ENCODE measurements around the gene TNKS1BP1.
"Not testable (repeated sequence)": the region's sequence is repeated elsewhere in the genome, so short reads cannot be mapped to it uniquely, and the experiment has no call there.

The TNKS1BP1 gene, protein sequence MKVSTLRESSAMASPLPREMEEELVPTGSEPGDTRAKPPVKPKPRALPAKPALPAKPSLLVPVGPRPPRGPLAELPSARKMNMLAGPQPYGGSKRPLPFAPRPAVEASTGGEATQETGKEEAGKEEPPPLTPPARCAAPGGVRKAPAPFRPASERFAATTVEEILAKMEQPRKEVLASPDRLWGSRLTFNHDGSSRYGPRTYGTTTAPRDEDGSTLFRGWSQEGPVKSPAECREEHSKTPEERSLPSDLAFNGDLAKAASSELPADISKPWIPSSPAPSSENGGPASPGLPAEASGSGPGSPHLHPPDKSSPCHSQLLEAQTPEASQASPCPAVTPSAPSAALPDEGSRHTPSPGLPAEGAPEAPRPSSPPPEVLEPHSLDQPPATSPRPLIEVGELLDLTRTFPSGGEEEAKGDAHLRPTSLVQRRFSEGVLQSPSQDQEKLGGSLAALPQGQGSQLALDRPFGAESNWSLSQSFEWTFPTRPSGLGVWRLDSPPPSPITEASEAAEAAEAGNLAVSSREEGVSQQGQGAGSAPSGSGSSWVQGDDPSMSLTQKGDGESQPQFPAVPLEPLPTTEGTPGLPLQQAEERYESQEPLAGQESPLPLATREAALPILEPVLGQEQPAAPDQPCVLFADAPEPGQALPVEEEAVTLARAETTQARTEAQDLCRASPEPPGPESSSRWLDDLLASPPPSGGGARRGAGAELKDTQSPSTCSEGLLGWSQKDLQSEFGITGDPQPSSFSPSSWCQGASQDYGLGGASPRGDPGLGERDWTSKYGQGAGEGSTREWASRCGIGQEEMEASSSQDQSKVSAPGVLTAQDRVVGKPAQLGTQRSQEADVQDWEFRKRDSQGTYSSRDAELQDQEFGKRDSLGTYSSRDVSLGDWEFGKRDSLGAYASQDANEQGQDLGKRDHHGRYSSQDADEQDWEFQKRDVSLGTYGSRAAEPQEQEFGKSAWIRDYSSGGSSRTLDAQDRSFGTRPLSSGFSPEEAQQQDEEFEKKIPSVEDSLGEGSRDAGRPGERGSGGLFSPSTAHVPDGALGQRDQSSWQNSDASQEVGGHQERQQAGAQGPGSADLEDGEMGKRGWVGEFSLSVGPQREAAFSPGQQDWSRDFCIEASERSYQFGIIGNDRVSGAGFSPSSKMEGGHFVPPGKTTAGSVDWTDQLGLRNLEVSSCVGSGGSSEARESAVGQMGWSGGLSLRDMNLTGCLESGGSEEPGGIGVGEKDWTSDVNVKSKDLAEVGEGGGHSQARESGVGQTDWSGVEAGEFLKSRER (N-terminal part only)

DNA sequence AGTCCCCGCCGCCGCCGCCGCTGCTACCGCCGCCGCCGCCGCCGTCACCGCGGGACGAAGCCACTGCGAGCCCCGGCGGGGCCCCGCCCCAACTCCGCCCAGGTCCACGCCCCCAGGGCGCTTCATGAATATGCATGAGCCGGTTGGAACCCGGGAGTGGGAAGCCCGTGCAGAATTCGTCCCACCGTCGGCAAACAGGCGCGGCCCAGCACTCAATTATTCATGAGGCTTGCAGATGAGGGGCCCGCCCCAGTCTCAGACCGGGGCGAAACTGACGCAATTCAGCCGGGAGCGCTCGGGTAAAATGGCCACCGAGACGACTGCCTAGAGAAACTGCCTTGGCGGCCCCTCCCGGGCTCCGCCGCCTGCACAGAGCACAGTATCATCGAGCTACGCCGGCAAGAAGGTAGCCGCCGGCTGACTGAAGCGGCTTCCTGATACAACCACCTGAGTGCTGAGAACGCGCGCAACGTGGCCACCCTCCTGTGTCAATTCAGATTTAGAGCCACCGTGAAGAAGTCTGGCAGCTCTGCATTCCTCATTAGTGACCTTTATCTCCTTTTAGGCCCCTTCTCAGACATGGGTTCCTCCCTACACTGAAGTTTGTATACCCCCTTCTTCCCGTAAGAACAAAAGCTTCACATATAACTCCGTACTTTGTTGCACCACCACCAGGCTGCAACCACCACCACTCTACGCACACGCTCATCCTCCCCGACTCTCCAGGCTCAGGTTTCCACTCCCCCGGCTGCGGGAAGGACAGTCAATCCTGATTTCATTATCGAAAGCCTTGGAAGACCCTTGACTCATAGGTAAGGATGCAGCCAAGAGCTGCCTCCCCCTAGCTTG, at the start of gene TNKS1BP1:
Gene TNKS1BP1 (minus strand): TSS at position 67 of the 849 bp plus-strand sequence. CDS start 3,067 bp downstream, outside the sequence.
- DNase-seq (ENCODE audit: low read depth), result peak; percentile 88

DNA sequence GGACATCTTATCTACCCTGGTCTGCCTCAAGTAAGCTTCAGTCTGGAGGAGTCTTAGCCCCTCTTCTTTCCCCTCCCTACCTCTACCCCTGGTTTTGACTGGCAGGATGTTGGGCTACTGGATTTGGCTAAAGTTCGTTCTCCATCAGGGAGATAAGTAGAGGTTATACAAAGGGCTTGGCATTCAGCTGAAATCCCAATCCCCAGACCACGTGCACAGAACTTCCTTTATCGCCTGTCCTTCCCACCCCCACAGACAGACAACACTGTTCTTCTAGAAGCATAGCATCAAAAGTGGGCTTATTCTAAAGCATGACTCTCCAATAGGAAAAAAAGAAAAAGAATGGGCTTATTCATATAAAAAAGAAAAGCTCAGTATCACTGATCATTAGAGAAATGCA, 48.4 kb upstream of the TNKS1BP1 start:
- DNase-seq (ENCODE audit: low read depth), result no peak

DNA sequence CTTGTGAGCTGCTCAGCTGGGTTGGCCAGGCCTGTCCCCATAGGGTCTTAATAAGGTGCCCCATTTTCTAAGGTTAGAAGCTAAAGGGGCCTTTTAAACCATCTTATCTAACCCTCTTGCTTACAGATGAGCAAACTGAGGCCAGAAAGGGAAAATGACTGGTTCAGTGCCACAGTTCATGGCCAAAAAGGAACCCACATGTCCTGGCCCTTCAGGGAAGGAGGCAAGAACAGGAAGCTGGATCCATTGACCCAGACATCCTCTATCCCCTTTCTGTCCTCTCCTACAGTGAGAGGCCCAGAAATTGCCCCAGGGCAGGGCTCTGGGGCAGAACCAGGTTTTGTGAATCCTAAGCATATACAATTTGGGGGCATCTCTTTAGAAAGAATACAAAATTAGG, 46.2 kb upstream of the TNKS1BP1 start:
- no peak for DNase-seq (ENCODE audit: low read depth)

DNA sequence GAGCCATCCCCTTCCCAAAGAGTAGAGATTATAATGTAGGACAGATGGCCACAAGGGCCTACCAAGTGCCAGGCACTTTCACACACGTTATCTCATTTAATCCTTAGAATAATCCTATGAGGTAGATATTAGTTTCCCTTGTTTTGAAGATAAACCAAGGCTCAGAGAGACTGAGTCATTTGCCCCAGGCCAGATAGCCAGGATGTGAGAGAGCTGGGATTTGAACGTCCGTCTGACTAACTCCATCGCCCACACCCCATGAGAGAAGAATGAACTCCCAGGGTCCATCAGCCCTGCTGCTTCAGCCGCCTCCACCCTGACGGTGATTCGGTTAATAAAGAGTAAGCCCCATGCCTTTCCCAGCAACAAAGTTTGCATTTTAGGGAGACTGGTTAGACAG, 45.5 kb upstream of the TNKS1BP1 start:
- peak; percentile 45 for DNase-seq (ENCODE audit: low read depth)

DNA sequence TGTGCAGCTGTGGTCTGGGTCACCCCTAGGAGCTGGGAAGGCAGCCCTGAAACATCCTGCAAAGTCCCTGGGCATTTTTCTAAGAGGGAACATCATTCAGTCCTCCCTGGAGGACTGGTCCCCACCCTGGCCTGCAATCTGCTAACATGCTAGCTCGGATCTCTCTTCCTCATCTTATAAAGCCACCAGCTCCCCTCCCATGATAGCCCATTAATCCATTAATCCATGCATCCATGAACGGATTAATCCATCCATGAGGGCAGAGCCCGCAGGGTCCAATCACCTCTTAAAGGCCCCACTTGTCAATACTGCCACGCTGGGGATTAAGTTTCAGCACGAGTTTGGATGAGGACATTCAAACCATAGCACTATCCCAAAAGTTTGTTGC, 44.1 kb upstream of the TNKS1BP1 start:
- no peak for DNase-seq (ENCODE audit: low read depth)

DNA sequence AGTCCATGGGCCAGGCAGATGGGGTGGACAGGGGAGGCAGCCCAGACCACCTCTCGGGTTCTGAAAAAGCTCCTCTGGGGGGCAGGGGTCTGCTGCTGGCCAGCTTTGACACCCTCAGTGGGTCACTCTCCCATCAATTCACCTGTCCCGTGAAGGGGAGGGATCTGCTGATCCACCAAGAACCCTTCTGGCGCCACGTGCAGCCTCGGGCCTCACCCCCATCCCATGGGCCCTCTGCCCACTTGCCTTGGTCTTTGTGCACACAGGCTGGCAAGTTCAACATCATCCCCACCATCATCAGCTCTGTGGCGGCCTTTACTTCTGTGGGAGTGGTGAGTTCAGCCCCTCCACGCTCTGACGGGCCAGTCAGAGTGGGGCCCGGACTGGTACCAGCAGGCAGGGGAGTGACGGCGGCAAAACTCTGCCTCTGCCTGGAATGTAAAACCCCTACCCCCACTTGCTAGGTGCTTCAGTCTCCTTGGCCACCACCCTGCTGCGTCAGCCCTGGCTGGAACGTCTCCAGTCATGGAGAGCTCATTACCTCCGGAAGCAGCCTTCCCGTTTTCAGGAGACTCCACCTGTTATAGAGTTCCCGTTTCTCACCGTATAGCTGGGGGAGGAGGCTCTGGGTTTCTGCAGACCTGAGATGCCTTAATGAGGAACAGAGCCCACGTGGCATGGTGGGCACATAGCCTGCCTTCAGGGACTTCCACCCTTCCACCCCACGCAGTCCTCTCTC, 43.5 kb upstream of the TNKS1BP1 start:
- no peak for DNase-seq (ENCODE audit: low read depth)

DNA sequence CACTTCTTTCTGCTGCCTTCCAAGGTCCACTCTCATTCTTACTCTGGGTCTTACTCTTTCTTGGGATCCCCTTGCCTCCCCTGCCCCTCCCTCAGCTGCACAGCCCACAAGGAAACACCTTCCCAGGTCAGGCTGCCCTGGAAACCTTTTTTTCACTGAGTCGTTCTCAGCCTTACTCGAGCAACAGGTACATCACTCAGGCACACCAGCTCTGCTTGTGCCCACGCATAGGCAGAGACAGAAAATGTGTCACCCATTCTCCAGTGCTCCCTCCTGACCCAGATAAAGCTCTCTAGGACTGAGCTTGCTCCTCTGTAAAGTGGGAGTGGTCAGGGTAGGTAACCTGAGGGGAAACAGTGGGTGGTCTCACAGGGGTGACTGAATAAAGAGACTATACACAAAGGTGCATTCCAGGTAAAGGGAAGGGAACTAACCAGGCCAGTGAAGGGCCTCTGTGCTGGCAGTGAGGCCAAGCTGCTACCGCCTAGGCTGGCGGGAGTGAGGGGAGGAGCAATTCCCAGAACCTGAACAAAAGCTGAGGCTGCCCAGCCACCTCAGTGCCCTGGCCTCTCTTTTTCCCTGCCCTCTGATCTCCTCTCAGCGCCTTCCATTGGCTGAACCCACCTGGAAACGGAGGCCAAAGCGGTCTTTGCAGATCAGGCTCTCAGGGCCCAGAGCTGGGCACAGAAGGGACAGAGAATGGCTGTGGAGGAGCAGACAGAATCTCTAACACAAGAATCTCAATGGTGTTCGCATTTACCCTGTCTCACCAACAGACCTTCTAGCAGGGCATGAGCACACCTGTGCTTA, 40.3 kb upstream of the TNKS1BP1 start:
- DNase-seq (ENCODE audit: low read depth), result no peak

DNA sequence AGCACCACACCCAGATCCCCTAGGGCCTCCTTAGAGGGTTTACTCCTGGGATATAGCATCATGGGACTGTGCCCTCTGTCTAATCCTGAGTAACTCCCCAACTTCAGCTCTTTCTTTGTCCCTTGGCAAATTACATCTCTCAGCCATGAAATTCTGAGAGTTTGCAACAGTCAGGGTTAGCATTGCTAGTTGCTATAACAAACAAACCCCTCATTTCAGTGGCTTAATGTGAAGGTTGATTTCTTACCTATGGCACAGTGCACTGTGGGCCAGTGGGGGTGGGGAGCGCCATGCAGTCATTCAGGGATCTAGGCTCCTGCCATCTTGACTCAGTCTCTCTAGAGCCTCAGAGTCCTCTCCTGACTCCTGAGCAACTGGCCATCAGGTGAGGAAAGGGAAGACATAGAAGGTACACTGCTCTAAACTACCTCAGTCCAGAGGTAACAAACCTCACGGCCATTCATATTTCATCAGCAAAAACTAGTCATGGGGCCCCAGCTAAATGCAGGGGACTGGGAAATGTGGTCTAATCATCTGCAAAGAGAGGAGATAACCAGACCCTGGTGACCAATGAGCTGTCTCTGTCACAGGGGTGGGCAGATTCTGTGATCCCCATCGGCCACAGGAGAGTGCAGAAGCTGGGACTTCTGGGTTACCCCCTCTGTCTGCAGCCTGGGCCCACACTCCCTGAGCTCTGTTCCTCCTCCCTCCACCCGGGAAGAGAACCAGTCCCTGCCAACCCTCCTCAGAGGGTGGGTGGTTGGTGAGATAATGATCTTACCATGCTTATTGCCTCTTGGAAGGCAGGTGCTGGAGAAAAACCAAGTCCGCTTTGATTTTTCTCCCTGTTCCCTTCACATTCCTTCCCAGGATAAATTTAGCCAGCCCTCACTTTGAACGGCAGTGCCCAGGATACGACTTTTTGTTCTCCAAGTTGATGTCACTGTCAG, 38.7 kb upstream of the TNKS1BP1 start:
- DNase-seq (ENCODE audit: low read depth), result no peak

DNA sequence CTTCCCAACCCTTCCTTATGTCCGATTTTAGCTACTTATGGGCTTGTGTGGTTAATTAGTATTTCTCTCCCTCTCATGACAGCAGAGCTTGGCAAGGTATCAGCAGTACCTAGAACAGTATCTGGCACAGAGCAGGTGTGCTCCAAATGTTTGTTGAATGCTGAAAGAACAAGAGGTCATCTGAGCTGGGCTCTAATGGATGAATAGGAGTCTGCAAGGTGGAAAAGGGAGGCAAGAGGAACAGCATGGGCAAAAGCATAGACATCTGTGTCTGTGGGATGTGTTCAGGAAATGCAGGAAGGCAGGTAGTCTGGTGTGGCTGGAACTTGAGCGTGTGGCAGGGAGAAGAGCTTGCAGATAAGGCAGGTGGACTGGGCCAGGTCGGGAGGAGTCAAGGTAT, 37.2 kb upstream of the TNKS1BP1 start:
- no peak for DNase-seq (ENCODE audit: low read depth)

DNA sequence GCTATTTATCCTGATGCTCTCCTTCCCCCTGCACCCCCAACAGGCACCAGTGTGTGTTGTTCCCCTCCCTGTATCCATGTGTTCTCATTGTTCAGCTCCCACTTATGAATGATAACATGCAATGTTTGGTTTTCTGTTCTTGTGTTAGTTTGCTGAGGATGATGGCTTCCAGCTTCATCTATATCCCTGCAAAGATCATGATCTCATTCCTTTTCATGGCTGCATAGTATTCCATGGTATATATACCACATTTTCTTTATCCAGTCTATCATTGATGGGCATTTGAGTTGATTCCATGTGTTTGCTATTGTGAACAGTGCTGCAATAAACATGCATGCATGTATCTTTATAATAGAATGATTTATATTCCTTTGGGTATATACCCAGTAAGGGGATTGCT, 36.7 kb upstream of the TNKS1BP1 start:
- not testable (repeated sequence) for DNase-seq (ENCODE audit: low read depth)

DNA sequence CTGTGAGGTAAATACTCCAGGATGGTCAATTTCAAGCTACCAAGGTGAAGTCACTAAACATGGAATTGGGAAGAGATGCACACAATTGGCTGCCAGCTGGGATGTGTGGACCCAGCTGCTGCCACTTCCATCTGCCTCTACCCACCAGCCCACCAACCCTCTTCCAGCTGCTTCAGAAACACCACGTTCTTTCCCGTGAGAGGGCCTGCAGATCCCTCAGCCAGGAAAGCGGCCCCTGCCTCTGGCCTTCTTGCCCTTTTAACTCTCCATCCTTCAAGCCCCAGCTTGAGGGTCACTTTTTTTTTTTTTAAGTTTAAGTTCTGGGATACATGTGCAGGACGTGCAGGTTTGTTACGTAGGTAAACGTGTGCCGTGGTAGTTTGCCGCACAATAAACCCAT, 36.2 kb upstream of the TNKS1BP1 start:
- DNase-seq (ENCODE audit: low read depth), result no peak

DNA sequence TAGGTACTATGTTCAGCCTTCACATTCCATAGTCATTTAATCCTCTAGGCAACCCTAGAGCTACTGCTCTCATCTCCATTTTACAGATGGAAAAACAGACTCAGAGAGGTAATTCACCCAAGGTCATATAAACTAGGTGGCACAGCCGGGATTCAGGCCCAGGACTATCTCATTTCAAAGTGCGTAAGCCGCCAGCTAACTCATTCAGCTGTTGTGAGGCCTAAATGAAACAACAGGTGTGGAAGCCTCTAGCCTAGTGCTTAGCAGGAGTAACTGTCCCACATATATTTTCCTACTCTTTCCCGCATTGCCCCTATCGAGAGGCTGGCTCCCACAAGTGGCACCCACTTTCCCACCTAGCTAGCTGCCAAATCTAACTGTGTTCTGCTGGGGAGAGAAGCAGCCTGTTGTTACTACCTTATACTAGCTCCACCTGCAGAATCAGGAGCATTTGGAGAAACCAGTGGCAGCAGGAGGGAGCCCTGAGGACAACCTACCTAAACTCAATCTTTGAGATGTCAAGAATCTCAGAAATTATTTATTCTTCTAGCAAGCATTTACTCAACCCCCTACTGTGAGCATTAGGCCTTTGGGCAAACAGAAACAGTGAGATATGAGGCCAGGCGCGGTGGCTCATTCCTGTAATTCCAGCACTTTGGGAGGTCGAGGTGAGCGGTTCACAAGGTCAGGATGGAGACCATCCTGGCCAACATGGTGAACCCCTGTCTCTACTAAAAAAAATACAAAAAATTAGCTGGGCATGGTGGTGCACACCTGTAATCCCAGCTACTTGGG, 35.3 kb upstream of the TNKS1BP1 start:
- no peak for DNase-seq (ENCODE audit: low read depth)

DNA sequence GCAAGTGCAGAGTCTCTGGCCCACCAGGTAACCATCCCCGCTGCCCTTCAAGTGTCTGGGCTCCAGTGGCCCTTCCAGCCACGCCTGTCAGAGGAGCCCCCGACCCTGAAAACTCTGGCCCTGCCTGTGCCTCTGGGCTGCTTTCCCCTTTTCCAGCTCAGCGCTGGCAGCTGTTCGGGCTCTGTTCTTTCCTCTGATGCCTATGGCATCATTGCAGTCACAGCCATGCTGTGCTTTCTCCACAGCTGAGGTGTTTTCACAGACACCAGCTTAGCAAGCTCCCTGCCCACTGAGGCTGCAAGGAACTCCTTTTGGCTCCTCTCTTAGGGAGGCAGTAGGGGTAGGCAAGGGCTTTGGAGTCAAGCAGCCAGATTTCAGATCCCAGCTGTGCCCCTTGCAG, 34.6 kb upstream of the TNKS1BP1 start:
- DNase-seq (ENCODE audit: low read depth), result no peak

DNA sequence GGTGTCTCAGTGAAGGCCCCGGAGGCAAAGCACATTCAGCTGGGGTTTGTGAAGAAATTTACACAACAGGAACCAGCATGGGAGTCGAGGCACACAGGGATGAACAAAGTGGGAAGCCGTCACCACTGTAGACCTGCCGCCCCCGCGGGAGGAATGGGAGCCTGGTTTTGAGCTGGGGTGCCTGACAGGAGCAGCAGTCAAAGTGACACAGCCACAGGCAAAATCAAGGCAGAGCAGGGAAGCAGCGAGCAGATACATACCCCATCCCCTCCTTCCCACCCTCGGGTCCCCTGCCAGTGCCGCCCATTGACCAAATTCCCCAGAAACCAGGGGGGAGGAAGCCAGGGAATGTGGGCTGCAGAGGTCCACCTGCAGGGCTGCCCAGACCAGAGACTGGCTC, 34.2 kb upstream of the TNKS1BP1 start:
- DNase-seq (ENCODE audit: low read depth), result no peak

DNA sequence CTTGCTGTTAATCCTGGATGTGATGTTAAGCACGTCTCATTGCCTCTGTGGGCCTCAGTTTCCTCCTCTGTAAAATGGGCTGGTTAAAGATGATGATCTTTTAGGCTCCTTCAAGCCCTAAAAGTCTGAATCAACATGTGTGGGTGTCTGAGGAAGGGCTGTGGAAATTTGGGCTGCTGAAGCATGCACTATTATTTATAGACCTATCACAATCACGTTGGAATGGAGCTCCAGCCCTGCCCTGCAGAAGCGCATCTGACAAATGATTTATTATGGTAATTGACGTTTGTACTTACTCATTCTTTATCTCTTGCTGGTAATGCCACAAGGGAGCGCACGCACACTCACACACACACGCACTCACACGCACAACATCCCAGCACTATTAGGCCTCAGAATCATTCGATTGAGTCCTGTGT, 33.8 kb upstream of the TNKS1BP1 start:
- DNase-seq (ENCODE audit: low read depth), result no peak

DNA sequence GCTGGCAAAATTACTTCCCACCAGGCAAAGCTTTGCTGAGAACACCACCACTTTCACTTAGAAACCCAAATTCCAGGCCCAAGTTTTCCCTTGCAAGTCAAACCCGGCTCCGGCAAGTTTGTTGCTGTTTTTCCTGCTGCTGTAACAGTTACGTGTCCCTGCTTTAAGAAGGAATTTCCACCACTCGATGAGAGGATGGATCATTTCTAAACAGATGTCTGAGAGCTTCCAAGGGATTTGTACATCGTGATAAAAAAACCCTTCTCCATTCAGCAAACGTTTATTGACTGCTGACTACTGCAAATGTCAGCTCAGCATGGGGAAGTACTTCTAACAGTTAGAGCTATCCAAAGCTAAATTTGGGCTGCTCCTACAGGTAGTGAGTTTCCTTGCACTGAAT, 33.1 kb upstream of the TNKS1BP1 start:
- no peak for DNase-seq (ENCODE audit: low read depth)

DNA sequence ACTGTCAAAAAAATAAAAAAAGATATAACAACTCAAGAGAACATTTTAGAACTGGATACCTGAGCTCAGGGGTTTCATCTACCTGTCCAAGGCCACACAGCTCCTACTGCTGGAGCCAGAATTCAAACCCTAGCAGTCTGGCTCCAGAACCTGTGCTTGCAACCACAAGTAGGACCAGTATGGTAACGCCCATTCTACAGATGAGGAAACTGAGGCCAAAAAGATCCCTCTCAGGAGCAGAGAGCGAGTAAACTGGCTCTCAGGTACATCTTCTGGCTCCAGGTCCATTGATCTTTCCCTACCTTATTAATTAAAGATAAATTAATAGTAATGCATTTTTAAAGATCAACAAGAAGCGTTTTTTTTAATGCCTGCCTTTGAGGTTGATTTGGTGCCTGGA, 32.6 kb upstream of the TNKS1BP1 start:
- DNase-seq (ENCODE audit: low read depth), result no peak

DNA sequence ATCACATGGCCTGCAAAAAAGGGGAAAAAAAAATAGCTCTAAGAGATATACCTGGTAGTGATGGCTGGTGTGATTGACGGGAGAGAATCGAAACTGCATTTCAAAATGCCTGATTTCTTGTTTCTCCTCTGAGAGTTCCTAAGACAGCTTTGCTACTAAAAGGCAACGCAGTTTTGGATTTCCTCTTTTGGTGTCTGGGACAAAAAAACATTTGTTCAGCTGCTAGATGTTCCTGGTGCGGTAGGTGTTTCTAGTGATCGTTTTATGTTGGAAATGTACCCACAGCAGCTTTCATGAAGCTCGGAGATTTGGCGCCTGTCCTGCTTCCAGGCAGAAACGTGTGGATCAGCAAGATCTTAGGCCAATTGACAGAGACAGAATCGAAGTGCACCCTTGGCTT, 31.5 kb upstream of the TNKS1BP1 start:
- no peak for DNase-seq (ENCODE audit: low read depth)
